IMR-90 (cell line): ENCODE results near the gene PPP1R12C. TPM values are rescaled to one million over a fixed set of nuclear protein-coding genes. Genes with fewer than 3 reads are reported as not detected.

ENCODE experiments used
- ATAC-seq: fragments of 200-7000 bp; cut with Tn5 transposase; 2 replicates; pipeline ENCODE4 v1.9.1; 2020; ENCODE audit warnings: low read depth, mild to moderate bottlenecking, moderate library complexity
- BruUV-seq: library from RNA; stranded (reverse); fragments of 400-500 nt; replicated peaks from 2 replicates; lab custom pipeline; 2021; lab: Mats Ljungman, UMichigan
- CTCF ChIA-PET: fragments of 300-600 bp; formaldehyde crosslinking; extraction: SDS; loops from one replicate; lab custom pipeline; 2021; ENCODE audit warnings: antibody characterized with exemption; lab: Yijun Ruan, JAX
- POLR2A ChIA-PET: fragments of 300-600 bp; sonication (Branson Sonifier 250); formaldehyde crosslinking; loops from one replicate; lab custom pipeline; 2022; ENCODE audit warnings: antibody characterized with exemption; ENCODE audit not compliant: unreplicated experiment; lab: Charles Lee
- DNase-seq: peaks from one replicate; pipeline ENCODE4 v3.0.0; 2013
- H2AFZ ChIP-seq: replicated peaks from 2 replicates; pipeline ENCODE3; 2013; ENCODE audit warnings: low read length, mild to moderate bottlenecking; ENCODE audit not compliant: poor library complexity
- H2AK5ac ChIP-seq: 2 replicates; pipeline ENCODE4 v1.6.1; 2013; ENCODE audit warnings: low read depth, low read length, inconsistent platforms
- H2AK9ac ChIP-seq: replicated peaks from 2 replicates; pipeline ENCODE3; 2013; ENCODE audit warnings: mild to moderate bottlenecking, low read depth, low read length, moderate library complexity; ENCODE audit not compliant: poor library complexity
- H2BK120ac ChIP-seq: 2 replicates; pipeline ENCODE4 v1.6.1; 2013; ENCODE audit warnings: low read depth, low read length, inconsistent platforms
- H2BK15ac ChIP-seq: 3 replicates; pipeline ENCODE4 v1.6.1; 2013; ENCODE audit warnings: low read depth, low read length, inconsistent platforms
- H2BK20ac ChIP-seq: 2 replicates; pipeline ENCODE4 v1.6.1; 2013; ENCODE audit warnings: low read depth, mild to moderate bottlenecking, inconsistent platforms, low read length, moderate library complexity
- H2BK5ac ChIP-seq: 2 replicates; pipeline ENCODE4 v1.6.1; 2013; ENCODE audit warnings: mild to moderate bottlenecking, low read depth, low read length, inconsistent platforms; ENCODE audit not compliant: poor library complexity, severe bottlenecking
- H3K14ac ChIP-seq: replicated peaks from 2 replicates; pipeline ENCODE4 v1.6.1; 2013; ENCODE audit warnings: low read depth, low read length, inconsistent platforms
- H3K18ac ChIP-seq: 2 replicates; pipeline ENCODE4 v1.6.1; 2013; ENCODE audit warnings: low read depth, low read length, control low read depth
- H3K23ac ChIP-seq: 2 replicates; pipeline ENCODE4 v1.6.1; 2013; ENCODE audit warnings: low read depth, low read length, inconsistent platforms
- H3K27ac ChIP-seq: 2 replicates; pipeline ENCODE4 v1.5.1; 2013; ENCODE audit warnings: mild to moderate bottlenecking, control low read depth, low read length; ENCODE audit not compliant: insufficient read depth
- H3K27me3 ChIP-seq: 2 replicates; pipeline ENCODE4 v1.6.1; 2013; ENCODE audit warnings: low read length; ENCODE audit not compliant: control insufficient read depth, insufficient read depth
- H3K36me3 ChIP-seq: 2 replicates; pipeline ENCODE4 v1.6.1; 2013; ENCODE audit warnings: low read length, mixed read lengths; ENCODE audit not compliant: control insufficient read depth, insufficient read depth
- H3K4ac ChIP-seq: 2 replicates; pipeline ENCODE4 v1.6.1; 2013; ENCODE audit warnings: low read depth, low read length, inconsistent platforms
- H3K4me1 ChIP-seq: 2 replicates; pipeline ENCODE4 v1.6.1; 2013; ENCODE audit warnings: low read length, mixed read lengths; ENCODE audit not compliant: control insufficient read depth, insufficient read depth
- H3K4me2 ChIP-seq: 2 replicates; pipeline ENCODE4 v1.6.1; 2013; ENCODE audit warnings: low read depth, mild to moderate bottlenecking, control low read depth, low read length, moderate library complexity
- H3K4me3 ChIP-seq: 2 replicates; pipeline ENCODE4 v1.5.1; 2013; ENCODE audit warnings: low read depth, mild to moderate bottlenecking, control low read depth, low read length, moderate library complexity; ENCODE audit not compliant: insufficient read depth
- H3K56ac ChIP-seq: 2 replicates; pipeline ENCODE4 v1.6.1; 2013; ENCODE audit warnings: low read length, inconsistent platforms; ENCODE audit not compliant: insufficient read depth; ENCODE audit errors: extremely low read depth
- H3K79me1 ChIP-seq, 2 experiments: 2 replicates each; pipeline ENCODE4 v1.6.1; 2013; ENCODE audit warnings: low read length in 2 of 2, inconsistent platforms in 1 of 2, low read depth in 1 of 2
- H3K9ac ChIP-seq: 2 replicates; pipeline ENCODE4 v1.6.1; 2013; ENCODE audit warnings: low read depth, low read length, control low read depth
- H3K9me1 ChIP-seq: 2 replicates; pipeline ENCODE4 v1.6.1; 2013; ENCODE audit warnings: low read length, inconsistent platforms; ENCODE audit not compliant: insufficient read depth
- H3K9me3 ChIP-seq: 2 replicates; pipeline ENCODE4 v1.6.1; 2013; ENCODE audit warnings: low read length; ENCODE audit not compliant: control insufficient read depth, insufficient read depth
- H4K20me1 ChIP-seq: 2 replicates; pipeline ENCODE4 v1.6.1; 2013; ENCODE audit warnings: low read length, inconsistent platforms; ENCODE audit not compliant: insufficient read depth
- H4K5ac ChIP-seq: 2 replicates; pipeline ENCODE4 v1.6.1; 2013; ENCODE audit warnings: mild to moderate bottlenecking, low read depth, low read length, control low read depth
- H4K8ac ChIP-seq, 2 experiments: 2 replicates each; pipeline ENCODE4 v1.6.1; 2013; ENCODE audit warnings: low read depth in 2 of 2, low read length in 2 of 2, control low read depth in 1 of 2, inconsistent platforms in 1 of 2
- H4K91ac ChIP-seq: 2 replicates; pipeline ENCODE4 v1.6.1; 2013; ENCODE audit warnings: low read depth, low read length, inconsistent platforms; ENCODE audit not compliant: insufficient read depth
- BHLHE40 ChIP-seq: fragments of 150-350 bp; IDR thresholded peaks from 2 replicates; pipeline ENCODE4 v1.6.1; 2016; ENCODE audit warnings: mild to moderate bottlenecking, low read depth, low read length
- CEBPB ChIP-seq: IDR thresholded peaks from 2 replicates; pipeline ENCODE4 v1.6.1; 2012; ENCODE audit warnings: low read depth, low read length, improper control_type of control experiment
- CHD1 ChIP-seq: IDR thresholded peaks from 2 replicates; pipeline ENCODE4 v1.6.1; 2012; ENCODE audit warnings: low read depth, low read length, improper control_type of control experiment
- CTCF ChIP-seq: conservative IDR thresholded peaks from 2 replicates; pipeline ENCODE4 v1.5.1; 2012; ENCODE audit warnings: mild to moderate bottlenecking, low read depth, low read length, improper control_type of control experiment
- MAFK ChIP-seq: IDR thresholded peaks from 2 replicates; pipeline ENCODE4 v1.6.1; 2012; ENCODE audit warnings: low read depth, low read length, improper control_type of control experiment
- MAZ ChIP-seq: IDR thresholded peaks from 2 replicates; pipeline ENCODE4 v1.6.1; 2012; ENCODE audit warnings: low read depth, mild to moderate bottlenecking, low read length, improper control_type of control experiment, moderate library complexity, borderline replicate concordance
- MXI1 ChIP-seq: IDR thresholded peaks from 2 replicates; pipeline ENCODE4 v1.6.1; 2012; ENCODE audit warnings: low read depth, mild to moderate bottlenecking, low read length, moderate library complexity, borderline replicate concordance
- POLR2A ChIP-seq: IDR thresholded peaks from 2 replicates; pipeline ENCODE4 v1.6.1; 2012; ENCODE audit warnings: mild to moderate bottlenecking, low read depth, low read length
- RAD21 ChIP-seq: IDR thresholded peaks from 2 replicates; pipeline ENCODE4 v1.6.1; 2012; ENCODE audit warnings: low read length, improper control_type of control experiment
- SMC3 ChIP-seq: fragments of 150-350 bp; IDR thresholded peaks from 2 replicates; pipeline ENCODE4 v1.6.1; 2016; ENCODE audit warnings: low read depth, mild to moderate bottlenecking, antibody characterized with exemption, low read length, moderate library complexity
- WGBS, 2 experiments: methylation state at CpG; one replicate each; pipeline versions ENCODE4 v1.1.5 to v1.1.7; 2013; ENCODE audit warnings: missing lambda C conversion rate in 2 of 2; ENCODE audit not compliant: insufficient read length in 1 of 2; ENCODE audit errors: extremely low coverage in 2 of 2; 5-methylcytosine and 5-hydroxymethylcytosine counted together
- dilution Hi-C: fragments of 300-500 bp; cut with HindIII; formaldehyde crosslinking; loops from one replicate; pipeline ENCODE4 v1.14.3; 2018; ENCODE audit warnings: low sequenced_read_pairs; ENCODE audit not compliant: unreplicated experiment
- in situ Hi-C: fragments of 300-500 bp; cut with MboI; formaldehyde crosslinking; loops from 3 replicates; pipeline ENCODE4 v1.14.3; 2019; ENCODE audit warnings: low sequenced_read_pairs, inconsistent platforms, mixed read lengths
- intact Hi-C: fragments of 100-400 bp; cut with micrococcal nuclease; formaldehyde crosslinking; loops from 2 replicates; pipeline ENCODE4 v1.10.0; 2022
- polyA plus RNA-seq, 3 experiments: library from polyadenylated mRNA; depleted of rRNA; stranded (reverse); fragments of >200 nt; gene quantifications; 2 replicates each; pipeline ENCODE4 v1.2.3, GENCODE V29; 2012; ENCODE audit warnings: low replicate concordance in 1 of 3
- total RNA-seq: library from RNA; depleted of rRNA; stranded (reverse); fragments of >200 nt; gene quantifications from 2 replicates; pipeline ENCODE4 v1.2.3, GENCODE V29; 2012
- TF ChIP-seq, protein P1 (sequence below): fragments of 150-350 bp; IDR thresholded peaks from 2 replicates; pipeline ENCODE4 v1.6.1; 2016; ENCODE audit warnings: low read depth, mild to moderate bottlenecking, low read length, moderate library complexity, borderline replicate concordance

PPP1R12C gene
- total and polyA plus RNA-seq, 2 of the 4 experiments (the other 2 are of a cell fraction), result 21.5 to 81.4 TPM

DNA sequence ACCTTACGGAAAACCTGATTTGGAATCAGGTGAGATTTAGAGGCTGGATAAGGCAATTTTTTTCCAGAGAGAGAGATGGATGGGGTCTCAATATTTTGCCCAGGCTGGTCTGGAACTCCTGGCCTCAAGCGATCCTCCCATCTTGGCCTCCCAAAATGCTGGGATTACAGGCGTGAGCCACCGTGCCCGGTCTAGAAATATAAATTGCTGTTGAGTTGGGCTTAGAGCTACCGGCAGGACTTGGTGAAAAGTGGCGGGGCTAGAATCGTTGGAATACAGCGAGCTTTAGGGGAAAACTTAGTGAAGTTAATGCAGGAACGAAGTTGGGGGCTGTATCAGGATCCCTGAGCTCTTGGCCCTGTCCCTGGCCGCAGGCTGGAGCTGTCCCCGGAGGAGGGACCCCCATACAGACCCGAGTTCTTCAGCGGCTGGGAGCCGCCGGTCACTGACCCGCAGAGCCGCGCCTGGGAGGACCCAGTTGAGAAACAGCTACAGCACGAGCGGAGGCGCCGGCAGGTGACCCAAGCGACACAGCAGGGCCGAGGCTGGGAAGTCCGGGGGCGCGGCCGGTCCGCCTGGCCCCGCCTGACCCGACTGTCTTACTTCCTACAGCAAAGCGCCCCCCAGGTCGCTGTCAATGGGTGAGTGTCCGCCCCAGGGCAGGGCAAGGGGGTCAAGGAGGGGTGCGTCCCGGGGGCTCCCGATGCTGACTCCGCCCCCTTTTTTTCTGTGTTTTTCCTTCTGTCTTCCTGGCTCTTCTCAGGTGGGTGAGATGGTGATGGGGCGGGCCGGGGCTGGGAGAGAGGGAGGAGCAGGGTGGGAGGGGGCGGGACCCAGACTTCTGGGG is 34.2 kb downstream of the PPP1R12C start (continued):
- TF ChIP-seq MAZ, result no peak
- TF ChIP-seq MAFK, result no peak

DNA sequence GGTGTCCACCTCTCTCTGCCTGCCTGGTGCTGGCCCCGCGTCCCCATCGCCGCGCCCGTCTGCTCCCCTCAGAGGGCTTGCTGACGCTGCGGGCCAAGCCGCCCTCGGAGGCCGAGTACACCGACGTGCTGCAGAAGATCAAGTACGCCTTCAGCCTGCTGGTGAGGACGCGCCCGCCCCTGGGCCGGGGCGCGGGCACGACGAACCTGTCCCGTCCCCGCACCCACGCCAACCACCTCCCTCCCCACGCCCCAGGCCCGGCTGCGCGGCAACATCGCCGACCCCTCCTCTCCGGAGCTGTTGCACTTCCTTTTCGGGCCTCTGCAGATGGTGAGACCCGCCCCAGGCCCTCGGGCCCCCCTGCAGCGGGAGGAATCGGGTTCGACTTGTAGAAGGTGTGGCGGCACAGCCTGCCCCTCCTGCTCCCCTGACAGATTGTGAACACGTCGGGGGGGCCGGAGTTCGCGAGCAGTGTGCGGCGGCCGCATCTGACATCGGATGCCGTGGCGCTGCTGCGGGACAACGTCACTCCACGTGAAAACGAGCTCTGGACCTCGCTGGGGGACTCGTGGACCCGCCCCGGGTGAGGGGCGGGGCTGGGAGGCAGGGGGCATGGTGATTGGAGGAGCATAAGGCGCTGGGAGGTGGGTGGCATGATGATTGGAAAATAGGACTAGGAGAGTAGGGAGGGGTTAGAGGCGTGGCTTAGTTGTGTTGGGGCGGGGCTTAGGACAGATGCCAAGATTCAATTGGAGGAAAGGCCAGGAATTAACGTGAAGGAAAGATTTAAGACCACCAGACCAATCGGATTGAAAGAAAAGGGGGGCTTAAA is 35.2 kb downstream of the PPP1R12C start:
- Histone ChIP-seq H3K27me3 (peaks cover 59% of the 10 kb centered on the region), H3K4me1 (peaks cover 11% of the 10 kb centered on the region; the same call in 1 of the 2 replicates), H4K91ac (no peak overlapping the region), H3K9me3 (peaks cover 7% of the 10 kb centered on the region; the same call in 1 of the 2 replicates), H2AK9ac (peak overlapping the region; percentile 65), H3K9me1 (peaks cover 4% of the 10 kb centered on the region; the same call in 1 of the 2 replicates), H2BK5ac (no peak overlapping the region), H2BK15ac (no peak overlapping the region), H3K27ac (no peak overlapping the region), H3K36me3 (no peaks in the 10 kb centered on the region), H2AFZ (peak overlapping the region; percentile 78), H3K79me1 (no peaks in the 10 kb centered on the region), H3K56ac (no peak overlapping the region), H3K4ac (no peak overlapping the region), H3K4me3 (peak overlapping the region; percentile 30; the same call in 1 of the 2 replicates), H2AK5ac (no peak overlapping the region), H3K14ac (no peak overlapping the region), H2BK20ac (no peak overlapping the region), H4K5ac (no peak overlapping the region), H4K8ac (no peak overlapping the region), H4K20me1 (peaks cover 13% of the 10 kb centered on the region), H2BK120ac (no peak overlapping the region), H3K9ac (no peak overlapping the region), H3K23ac (no peak overlapping the region), H3K4me2 (no peak overlapping the region; the same call in 1 of the 2 replicates), H3K18ac (no peak overlapping the region)
- in situ Hi-C loops, result no loop called here
- 7% methylated on average over 25 of the region's 64 CpGs; no CpG with 5 or more reads in 1 of the 2 experiments for WGBS, 2 experiments
- ATAC-seq, result no peak
- ChIA-PET POLR2A (no interaction called here), CTCF (no interaction called here)
- DNase-seq, result peak; percentile 42
- dilution Hi-C loops, result no loop called here
- intact Hi-C loops, result loop anchor here (10.0 kb wide), 1 partner anchor 617 kb away; the partner anchor contains the start of gene LENG9
- no TSS peak for BruUV-seq
- TF ChIP-seq MAFK, result no peak
- no peak for TF ChIP-seq RAD21
- TF ChIP-seq CTCF, result no peak
- TF ChIP-seq, protein P1, sequence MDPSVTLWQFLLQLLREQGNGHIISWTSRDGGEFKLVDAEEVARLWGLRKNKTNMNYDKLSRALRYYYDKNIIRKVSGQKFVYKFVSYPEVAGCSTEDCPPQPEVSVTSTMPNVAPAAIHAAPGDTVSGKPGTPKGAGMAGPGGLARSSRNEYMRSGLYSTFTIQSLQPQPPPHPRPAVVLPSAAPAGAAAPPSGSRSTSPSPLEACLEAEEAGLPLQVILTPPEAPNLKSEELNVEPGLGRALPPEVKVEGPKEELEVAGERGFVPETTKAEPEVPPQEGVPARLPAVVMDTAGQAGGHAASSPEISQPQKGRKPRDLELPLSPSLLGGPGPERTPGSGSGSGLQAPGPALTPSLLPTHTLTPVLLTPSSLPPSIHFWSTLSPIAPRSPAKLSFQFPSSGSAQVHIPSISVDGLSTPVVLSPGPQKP, result no peak
- no peak for TF ChIP-seq POLR2A
- no peak for TF ChIP-seq CEBPB
- no peak for TF ChIP-seq MAZ
- TF ChIP-seq SMC3, result no peak
- TF ChIP-seq CHD1, result no peak
- TF ChIP-seq BHLHE40, result no peak
- TF ChIP-seq MXI1, result no peak
